ENCODE data around the gene BMPER. TPM values are rescaled to one million over a fixed set of nuclear protein-coding genes. Genes with fewer than 3 reads are reported as not detected.

BMPER gene
- total RNA-seq, 1 donor from 2014 or later: 7.4 TPM

- Histone ChIP-seq H3K4me1 (no peaks in the 10 kb centered on the region), H3K9me3 (no peaks in the 10 kb centered on the region), H3K27me3 (ENCODE audit: low read depth) (no peaks in the 10 kb centered on the region), H3K36me3 (no peaks in the 10 kb centered on the region), H3K4me3 (no peak overlapping the region), H3K27ac (no peak overlapping the region)
- DNase-seq: no peak
- TF ChIP-seq CTCF (IDR thresholded peaks at IDR 0.05): no peak
- no peak for ATAC-seq
- intact Hi-C loops (cut with DNase I): no loop called here
Measured at GRCh38 chr7:34086981-34087380, 181.6 kb downstream of the BMPER start.

- Histone ChIP-seq H3K27ac (no peak overlapping the region), H3K36me3 (no peaks in the 10 kb centered on the region), H3K4me3 (no peak overlapping the region), H3K27me3 (ENCODE audit: low read depth) (no peaks in the 10 kb centered on the region), H3K4me1 (no peaks in the 10 kb centered on the region), H3K9me3 (no peaks in the 10 kb centered on the region)
- intact Hi-C loops (cut with DNase I): no loop called here
- ATAC-seq (peak; percentile 69 to 82), DNase-seq (no peak)
- TF ChIP-seq CTCF (IDR thresholded peaks at IDR 0.05): peak; percentile 55
Measured at GRCh38 chr7:34087892-34088891, 182.9 kb downstream of the BMPER start.

- no peak overlapping the region for H3K4me3 ChIP-seq
- intact Hi-C loops (cut with DNase I): no loop called here
- ATAC-seq (no peak), DNase-seq (no peak)
- no peaks in the 10 kb centered on the region for H3K27me3 ChIP-seq (ENCODE audit: low read depth)
- H3K4me1 ChIP-seq: no peaks in the 10 kb centered on the region
- TF ChIP-seq CTCF (IDR thresholded peaks at IDR 0.05): no peak
- no peaks in the 10 kb centered on the region for H3K36me3 ChIP-seq
- no peak overlapping the region for H3K27ac ChIP-seq
- no peaks in the 10 kb centered on the region for H3K9me3 ChIP-seq
Measured at GRCh38 chr7:34090816-34091215, 185.5 kb downstream of the BMPER start.

- TF ChIP-seq CTCF (IDR thresholded peaks at IDR 0.05): peak; percentile 38
- no peak for DNase-seq
Measured at GRCh38 chr7:34091321-34091917, 186.1 kb downstream of the BMPER start.

GRCh38 chr7:34093276-34093675 lies 187.9 kb downstream of the BMPER start:
- Histone ChIP-seq H3K4me1 (no peaks in the 10 kb centered on the region), H3K27me3 (ENCODE audit: low read depth) (no peaks in the 10 kb centered on the region), H3K36me3 (no peaks in the 10 kb centered on the region), H3K9me3 (no peaks in the 10 kb centered on the region), H3K4me3 (no peak overlapping the region), H3K27ac (no peak overlapping the region)
- DNase-seq (no peak), ATAC-seq (no peak)
- intact Hi-C loops (cut with DNase I): no loop called here
- TF ChIP-seq CTCF (IDR thresholded peaks at IDR 0.05): no peak

More at GRCh38 chr7:34091321-34091917, 186.1 kb downstream of the BMPER start:
- ATAC-seq: no peak
- Histone ChIP-seq H3K27ac (no peak overlapping the region), H3K4me3 (no peak overlapping the region), H3K27me3 (ENCODE audit: low read depth) (no peaks in the 10 kb centered on the region), H3K4me1 (no peaks in the 10 kb centered on the region), H3K9me3 (no peaks in the 10 kb centered on the region), H3K36me3 (no peaks in the 10 kb centered on the region)
- intact Hi-C loops (cut with DNase I): no loop called here

All from lower lobe of right lung (tissue), 2 donors.